ENCODE measurements around the gene CTNNA3. TPM values are rescaled to one million over a fixed set of nuclear protein-coding genes. Genes with fewer than 3 reads are reported as not detected.
"Not testable (repeated sequence)": the region's sequence is repeated elsewhere in the genome, so short reads cannot be mapped to it uniquely, and the experiment has no call there.

Gene CTNNA3
- polyA plus RNA-seq, 3 donors: 0.05 to 0.09 TPM; not detected in 1

DNA sequence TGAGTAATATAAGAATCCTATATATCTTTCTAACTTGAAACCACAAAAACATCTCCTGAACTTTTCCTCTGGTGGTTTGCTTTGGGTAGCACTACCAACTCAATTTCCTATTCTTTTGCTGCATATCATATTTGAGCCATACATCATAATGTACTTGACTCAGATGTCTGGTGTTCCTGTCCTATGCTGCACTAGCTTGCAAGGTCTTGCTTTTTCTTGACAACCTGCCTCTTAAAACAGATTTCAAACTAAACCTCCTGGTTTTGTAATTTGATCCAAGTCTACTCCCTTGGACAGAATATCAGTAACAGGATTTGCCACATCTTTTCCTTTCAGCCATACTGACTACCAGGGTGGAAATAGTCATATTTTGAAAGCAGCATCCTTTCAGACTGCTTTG, 1290.4 kb downstream of the CTNNA3 start:
- no peak overlapping the region for H3K27ac ChIP-seq (ENCODE audit: low read depth, low read length)

DNA sequence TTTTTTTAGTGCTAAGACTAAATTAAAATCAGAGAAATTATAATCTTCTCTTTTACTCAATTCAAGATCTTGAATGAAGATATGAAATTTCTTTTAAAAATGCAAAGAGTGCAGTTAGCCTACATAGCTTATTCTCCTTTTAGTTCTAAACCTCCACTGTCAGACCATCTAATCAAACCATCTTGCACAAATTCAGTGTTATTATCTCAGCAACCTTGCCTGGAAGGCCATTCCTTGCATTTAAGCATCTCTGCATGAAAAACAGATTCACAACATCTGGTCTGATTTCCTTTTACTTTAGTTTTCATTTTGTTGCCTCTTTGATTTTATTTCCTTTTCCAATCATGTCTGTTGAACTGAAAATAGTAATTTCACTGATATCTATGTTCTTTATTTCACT, 1297.3 kb downstream of the CTNNA3 start:
- no peak overlapping the region for H3K27ac ChIP-seq (ENCODE audit: low read depth, low read length)

GRCh38 chr10:66394342-66395063, 1301.5 kb downstream of the CTNNA3 start:
- 85 to 86% (median 85%) methylated on average over 2 of the region's 2 CpGs for WGBS, 3 donors
- H3K27ac ChIP-seq (ENCODE audit: low read depth, low read length): no peak overlapping the region

DNA sequence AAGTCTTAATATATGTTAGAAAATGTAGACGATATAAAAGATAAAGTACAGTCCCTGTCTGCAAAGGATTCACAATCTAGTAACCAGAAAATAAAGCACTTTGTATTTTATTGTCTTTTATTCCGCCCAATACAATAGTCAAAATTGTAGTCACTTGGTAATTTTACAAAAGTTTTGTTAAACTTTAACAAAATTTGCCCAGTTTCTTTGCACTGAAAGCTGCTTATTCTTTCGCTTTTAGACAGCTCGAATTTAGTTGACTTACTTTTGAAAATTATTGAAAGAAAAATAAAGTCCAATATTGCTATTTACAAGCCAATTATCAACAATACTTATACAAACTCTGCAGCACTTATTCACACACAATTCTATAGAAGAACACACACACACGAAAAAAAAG, 1305.1 kb downstream of the CTNNA3 start:
- 76 to 84% (median 78%) methylated on average over 5 of the region's 5 CpGs for WGBS, 3 donors
- no peak overlapping the region for H3K27ac ChIP-seq (ENCODE audit: low read depth, low read length)

DNA sequence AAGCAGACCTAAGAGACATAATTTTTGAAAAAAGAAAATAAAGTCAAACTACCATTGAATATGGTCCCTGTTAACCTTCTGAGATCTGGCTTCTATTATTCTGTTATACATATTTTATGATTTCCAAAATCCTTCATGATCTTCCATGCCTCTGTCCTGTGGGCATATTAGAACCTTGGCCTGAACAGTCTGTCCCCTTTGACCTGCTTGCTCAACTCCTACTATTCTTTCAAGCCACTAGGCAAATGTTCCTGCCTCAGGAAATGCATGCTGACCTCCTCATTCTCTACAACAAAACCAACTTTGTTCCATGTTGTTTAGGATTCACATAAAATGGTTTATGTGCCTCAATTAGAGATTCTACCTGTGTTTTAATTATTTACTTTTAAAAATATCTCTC, 1315.0 kb downstream of the CTNNA3 start:
- H3K27ac ChIP-seq (ENCODE audit: low read depth, low read length): no peak overlapping the region

GRCh38 chr10:66378117-66378876, 1317.7 kb downstream of the CTNNA3 start:
- H3K27ac ChIP-seq (ENCODE audit: low read depth, low read length): no peak overlapping the region
- 39 to 54% (median 46%) methylated on average over 3 of the region's 3 CpGs for WGBS, 3 donors

DNA sequence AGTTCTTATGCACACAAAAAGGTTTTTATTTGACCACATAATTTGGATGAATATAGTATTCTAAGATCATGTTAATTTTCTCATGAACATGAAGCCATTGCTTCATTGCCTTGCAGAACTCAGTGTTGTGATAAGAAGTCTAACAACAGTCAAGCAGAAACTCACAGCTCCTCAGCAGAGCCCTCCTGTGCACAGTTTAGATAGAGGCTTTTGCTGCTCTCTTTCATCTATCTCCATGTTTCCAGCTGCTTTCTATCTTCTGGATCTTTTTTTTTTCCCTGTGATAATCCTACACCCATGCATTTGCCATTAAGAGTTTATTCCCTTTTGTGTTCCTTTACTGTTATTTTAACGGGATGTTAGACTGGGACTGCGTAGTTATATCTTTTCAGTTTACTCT, 1327.8 kb downstream of the CTNNA3 start:
- WGBS, 3 donors: 62 to 89% (median 73%) methylated on average over 2 of the region's 2 CpGs
- H3K27ac ChIP-seq (ENCODE audit: low read depth, low read length): no peak overlapping the region

- 50% methylated on average over 3 of the region's 3 CpGs for WGBS, 3 donors
- H3K27ac ChIP-seq (ENCODE audit: low read depth, low read length): no peak overlapping the region
Observed at GRCh38 chr10:66366163-66366562, 1329.8 kb downstream of the CTNNA3 start.

GRCh38 chr10:66365686-66366085, 1330.3 kb downstream of the CTNNA3 start:
- WGBS, 3 donors: 48 to 69% (median 69%) methylated on average over 2 of the region's 2 CpGs

DNA sequence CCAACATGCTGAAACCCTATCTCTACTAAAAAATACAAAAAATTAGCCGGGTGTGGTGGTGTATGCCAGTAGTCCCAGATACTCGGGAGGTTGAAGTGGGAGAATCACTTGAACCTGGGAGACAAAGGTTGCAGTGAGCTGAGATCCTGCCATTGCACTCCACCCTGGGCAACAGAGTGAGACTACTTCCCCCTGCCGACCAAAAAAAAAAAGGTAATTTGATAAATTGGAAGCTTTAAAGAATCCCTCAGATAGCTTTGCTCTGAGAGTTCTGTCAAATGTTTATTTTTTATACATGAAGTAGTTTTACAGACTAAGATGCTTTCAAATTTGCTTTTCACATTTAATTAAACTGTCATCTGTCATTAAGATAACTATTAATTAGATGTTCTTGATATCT, 1333.5 kb downstream of the CTNNA3 start:
- WGBS, 3 donors: 77 to 92% (median 88%) methylated on average over 3 of the region's 3 CpGs
- no peak overlapping the region for H3K27ac ChIP-seq (ENCODE audit: low read depth, low read length)

More at GRCh38 chr10:66365686-66366085, 1330.3 kb downstream of the CTNNA3 start:
- H3K27ac ChIP-seq (ENCODE audit: low read depth, low read length): no peak overlapping the region

DNA sequence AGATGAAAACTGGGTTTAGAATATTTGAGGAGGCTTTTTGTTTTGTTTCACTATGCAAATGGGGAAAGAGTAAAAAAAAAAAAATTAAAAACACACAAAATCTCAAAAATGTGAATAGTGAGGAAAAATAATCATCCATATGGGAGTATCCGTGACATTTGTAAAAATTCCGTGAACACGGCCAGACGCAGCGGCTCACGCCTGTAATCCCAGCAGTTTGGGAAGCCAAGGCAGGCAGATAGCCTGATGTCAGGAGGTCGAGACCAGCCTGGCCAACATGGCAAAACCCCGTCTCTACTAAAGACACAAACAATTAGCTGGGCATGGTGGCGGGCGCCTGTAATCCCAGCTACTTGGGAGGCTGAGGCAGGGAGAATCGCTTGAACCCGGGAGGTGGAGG, 1342.2 kb downstream of the CTNNA3 start:
- not testable (repeated sequence) for H3K27ac ChIP-seq (ENCODE audit: low read depth, low read length)
- 85 to 93% (median 91%) methylated on average over 12 of the region's 12 CpGs for WGBS, 3 donors

DNA sequence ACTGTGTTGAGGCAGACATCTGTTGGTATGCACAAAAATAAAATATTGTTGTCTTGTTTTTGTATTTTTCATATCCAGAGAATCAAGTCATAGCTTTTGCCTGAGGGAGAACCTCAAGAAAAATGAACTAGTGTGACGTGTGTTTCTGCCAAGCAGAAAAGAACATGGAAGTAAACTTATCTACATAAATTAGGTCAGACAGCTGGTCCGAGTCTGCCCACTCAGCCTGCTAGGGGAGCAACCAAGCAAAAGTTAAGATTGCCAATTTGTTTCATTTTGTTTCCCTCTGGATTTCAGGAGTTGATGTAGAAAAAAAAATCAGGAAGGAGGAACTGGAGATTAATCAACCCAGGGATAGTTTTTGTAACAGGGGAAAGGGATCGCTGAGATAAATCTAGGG, 1342.6 kb downstream of the CTNNA3 start:
- no peak overlapping the region for H3K27ac ChIP-seq (ENCODE audit: low read depth, low read length)
- 56 to 67% (median 60%) methylated on average over 3 of the region's 3 CpGs for WGBS, 3 donors

DNA sequence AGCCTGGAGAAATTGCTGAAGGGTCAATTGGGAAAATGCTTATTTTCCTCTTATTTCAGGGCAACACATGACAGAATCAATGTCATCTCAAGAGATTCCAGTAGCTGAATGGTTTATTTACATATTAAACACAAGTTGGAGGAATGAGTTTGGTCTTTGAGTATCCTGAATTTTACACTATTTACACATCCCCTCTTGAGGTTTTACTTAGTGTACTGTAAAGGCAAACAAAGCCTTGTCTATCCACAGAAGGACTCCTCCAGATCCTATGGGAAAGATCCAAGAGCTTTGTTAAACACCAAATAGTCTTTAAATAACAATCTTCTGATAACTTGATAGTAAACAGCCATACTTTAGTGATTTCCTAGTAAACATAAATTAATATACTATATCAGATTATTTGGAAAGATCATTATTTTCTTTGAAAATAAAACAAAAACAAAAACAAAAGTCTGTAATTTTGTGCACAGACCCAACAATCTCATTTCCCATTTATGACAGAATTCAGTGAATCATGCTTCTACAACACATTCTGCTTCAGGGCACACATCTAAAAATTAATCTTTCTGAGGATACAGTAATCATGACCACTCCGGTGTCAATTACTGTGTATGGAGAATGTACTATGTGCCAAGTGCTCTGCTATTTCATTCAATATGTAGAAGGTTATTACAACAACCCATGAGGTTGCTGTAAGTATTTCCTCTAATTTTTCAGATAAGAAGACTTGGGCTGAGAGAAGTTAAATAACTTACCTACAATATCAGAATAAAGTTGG, 1345.2 kb downstream of the CTNNA3 start:
- WGBS, 3 donors: 79 to 91% (median 90%) methylated on average over 1 of the region's 1 CpG
- no peak overlapping the region for H3K27ac ChIP-seq (ENCODE audit: low read depth, low read length)

GRCh38 chr10:66349726-66350125, 1346.3 kb downstream of the CTNNA3 start:
- 56 to 65% (median 65%) methylated on average over 1 of the region's 1 CpG for WGBS, 3 donors
- no peak overlapping the region for H3K27ac ChIP-seq (ENCODE audit: low read depth, low read length)

GRCh38 chr10:66349076-66349475, 1346.9 kb downstream of the CTNNA3 start:
- WGBS, 3 donors: 79 to 88% (median 84%) methylated on average over 2 of the region's 2 CpGs
- no peak overlapping the region for H3K27ac ChIP-seq (ENCODE audit: low read depth, low read length)

DNA sequence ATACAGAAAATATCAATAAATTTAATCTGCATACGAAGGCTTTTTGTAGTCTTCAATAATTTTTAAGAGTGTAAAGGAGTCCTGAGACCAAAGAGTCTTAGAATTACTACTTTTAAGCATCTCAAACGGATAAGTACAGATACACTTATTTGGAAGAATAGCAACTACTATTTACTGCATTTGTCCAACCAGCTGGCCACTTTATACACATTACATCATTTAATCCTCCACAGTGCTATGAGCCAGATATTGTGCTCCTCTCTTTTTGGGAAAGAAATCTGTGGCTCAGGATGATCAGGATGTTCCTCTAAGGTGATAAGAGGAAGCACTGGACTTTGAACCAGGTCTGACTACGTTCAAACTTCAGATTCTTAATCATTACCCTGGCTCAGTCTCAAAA, 1358.8 kb downstream of the CTNNA3 start:
- no peak overlapping the region for H3K27ac ChIP-seq (ENCODE audit: low read depth, low read length)
- WGBS, 3 donors: 40 to 53% (median 46%) methylated on average over 3 of the region's 3 CpGs

GRCh38 chr10:66336791-66337190, 1359.2 kb downstream of the CTNNA3 start:
- H3K27ac ChIP-seq (ENCODE audit: low read depth, low read length): no peak overlapping the region

DNA sequence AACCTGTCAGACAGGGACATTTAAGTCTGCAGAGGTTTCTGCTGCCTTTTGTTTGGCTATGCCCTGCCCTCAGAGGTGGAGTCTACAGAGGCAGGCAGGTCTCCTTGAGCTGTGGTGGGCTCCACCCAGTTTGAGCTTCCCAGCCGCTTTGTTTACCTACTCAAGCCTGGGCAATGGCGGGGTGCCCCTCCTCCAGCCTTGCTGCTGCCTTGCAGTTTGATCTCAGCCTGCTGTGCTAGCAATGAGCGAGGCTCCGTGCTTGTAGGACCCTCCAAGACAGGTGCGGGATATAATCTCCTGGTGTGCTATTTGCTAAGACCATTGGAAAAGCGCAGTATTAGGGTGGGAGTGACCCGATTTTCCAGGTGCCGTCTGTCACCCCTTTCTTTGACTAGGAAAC, 1360.2 kb downstream of the CTNNA3 start:
- WGBS, 3 donors: 87 to 90% (median 89%) methylated on average over 8 of the region's 8 CpGs

DNA sequence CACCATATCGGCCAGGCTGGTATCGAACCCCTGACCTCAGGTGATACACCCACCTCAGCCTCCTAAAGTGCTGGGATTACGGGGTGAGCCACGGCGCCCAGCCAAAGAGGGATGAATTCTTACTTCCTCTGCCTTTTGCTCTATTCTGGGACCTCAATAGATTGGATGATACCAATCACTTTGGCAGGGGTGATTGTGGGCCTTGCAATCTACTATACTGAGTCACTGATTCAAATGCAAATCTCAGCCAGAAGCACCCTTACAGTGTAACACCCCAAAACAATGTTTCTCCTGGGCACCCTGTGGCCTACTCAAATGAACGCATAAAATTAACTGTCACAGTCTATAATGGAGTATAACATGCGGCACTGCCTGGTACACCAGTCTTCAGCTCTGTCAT, 1366.8 kb downstream of the CTNNA3 start:
- 92 to 97% (median 93%) methylated on average over 7 of the region's 7 CpGs for WGBS, 3 donors
- no peak overlapping the region for H3K27ac ChIP-seq (ENCODE audit: low read depth, low read length)

More for the DNA sequence above, 1360.2 kb downstream of the CTNNA3 start:
- not testable (repeated sequence) for H3K27ac ChIP-seq (ENCODE audit: low read depth, low read length)

All from adipose tissue (tissue), 3 donors.